Measurements from ENCODE around the gene RCHY1. TPM values are rescaled to one million over a fixed set of nuclear protein-coding genes. Genes with fewer than 3 reads are reported as not detected.

Gene RCHY1
- total RNA-seq, 1 experiment from 2014 or later, result 38.3 TPM

- ChIA-PET POLR2A (interaction anchor here (0.8 to 2.3 kb wide), 6 partner anchors 8 to 169 kb away, joined by 3 to 7 read pairs (median 4); partner anchors contain the start of genes RCHY1, THAP6 and USO1), CTCF (interaction anchor here (0.6 to 1.9 kb wide), 6 partner anchors 9 to 1324 kb away, joined by 3 to 6 read pairs (median 3); no protein-coding TSS in a partner anchor)
- H3K27me3 Mint-ChIP-seq (ENCODE audit: insufficient read depth, unreplicated experiment), result no peaks in the 10 kb centered on the region
- H3K4me1 Mint-ChIP-seq (ENCODE audit: insufficient read depth, unreplicated experiment), result peaks cover 8% of the 10 kb centered on the region
- peak within 1 kb of the TSS; percentile 58 for H3K27ac Mint-ChIP-seq (ENCODE audit: low read depth, unreplicated experiment)
- no peaks in the 10 kb centered on the region for H3K36me3 Mint-ChIP-seq (ENCODE audit: insufficient read depth, unreplicated experiment)
- H3K9me3 Mint-ChIP-seq (ENCODE audit: unreplicated experiment), result no peaks in the 10 kb centered on the region
- H3K4me3 Mint-ChIP-seq (ENCODE audit: unreplicated experiment), result peak within 1 kb of the TSS; percentile 46
- intact Hi-C loops (cut with micrococcal nuclease), result no loop called here
- no TSS peak for BruUV-seq (replicated peaks)
- peak; percentile 63 for DNase-seq (ENCODE audit: unreplicated experiment)
- TF ChIP-seq CTCF (IDR thresholded peaks at IDR 0.05; ENCODE audit: unreplicated experiment), result no peak
Measured at GRCh38 chr4:75555294-75556164, 41.3 kb upstream of the RCHY1 start, which contains the start of gene ODAPH. TSS of gene ODAPH (plus strand) at chr4:75556066. CDS start at chr4:75556083, 17 bp downstream.

GRCh38 chr4:75552452-75552851 lies 38.2 kb upstream of the RCHY1 start:
- Mint-ChIP-seq H3K4me1 (ENCODE audit: insufficient read depth, unreplicated experiment) (peaks cover 8% of the 10 kb centered on the region), H3K27ac (ENCODE audit: low read depth, unreplicated experiment) (no peak overlapping the region), H3K4me3 (ENCODE audit: unreplicated experiment) (no peak overlapping the region), H3K36me3 (ENCODE audit: insufficient read depth, unreplicated experiment) (no peaks in the 10 kb centered on the region), H3K9me3 (ENCODE audit: unreplicated experiment) (no peaks in the 10 kb centered on the region), H3K27me3 (ENCODE audit: insufficient read depth, unreplicated experiment) (no peaks in the 10 kb centered on the region)
- POLR2A ChIA-PET, result interaction anchor here (0.7 kb wide), 1 partner anchor 38 kb away, joined by 3 read pairs; the partner anchor contains the start of genes RCHY1 and THAP6
- no peak for DNase-seq (ENCODE audit: unreplicated experiment)
- intact Hi-C loops (cut with micrococcal nuclease), result no loop called here
- TF ChIP-seq CTCF (IDR thresholded peaks at IDR 0.05; ENCODE audit: unreplicated experiment), result no peak
- BruUV-seq (replicated peaks), result no TSS peak
- CTCF ChIA-PET, result no interaction called here

GRCh38 chr4:75549019-75549418 lies 34.8 kb upstream of the RCHY1 start:
- H3K27me3 Mint-ChIP-seq (ENCODE audit: insufficient read depth, unreplicated experiment), result no peaks in the 10 kb centered on the region
- no peak overlapping the region for H3K4me3 Mint-ChIP-seq (ENCODE audit: unreplicated experiment)
- no peak overlapping the region for H3K27ac Mint-ChIP-seq (ENCODE audit: low read depth, unreplicated experiment)
- BruUV-seq (replicated peaks), result no TSS peak
- H3K36me3 Mint-ChIP-seq (ENCODE audit: insufficient read depth, unreplicated experiment), result no peaks in the 10 kb centered on the region
- TF ChIP-seq CTCF (IDR thresholded peaks at IDR 0.05; ENCODE audit: unreplicated experiment), result no peak
- no peaks in the 10 kb centered on the region for H3K9me3 Mint-ChIP-seq (ENCODE audit: unreplicated experiment)
- intact Hi-C loops (cut with micrococcal nuclease), result no loop called here
- ChIA-PET CTCF (interaction anchor here (0.6 kb wide), 1 partner anchor 22 kb away, joined by 3 read pairs; no protein-coding TSS in a partner anchor), POLR2A (no interaction called here)
- no peaks in the 10 kb centered on the region for H3K4me1 Mint-ChIP-seq (ENCODE audit: insufficient read depth, unreplicated experiment)
- no peak for DNase-seq (ENCODE audit: unreplicated experiment)

GRCh38 chr4:75547647-75548387 lies 33.6 kb upstream of the RCHY1 start:
- CTCF ChIA-PET, result interaction anchor here (0.6 to 1.5 kb wide), 2 partner anchors 9 to 673 kb away, joined by 3 read pairs; no protein-coding TSS in a partner anchor
- H3K36me3 Mint-ChIP-seq (ENCODE audit: insufficient read depth, unreplicated experiment), result no peaks in the 10 kb centered on the region
- intact Hi-C loops (cut with micrococcal nuclease), result no loop called here
- H3K4me1 Mint-ChIP-seq (ENCODE audit: insufficient read depth, unreplicated experiment), result peaks cover 6% of the 10 kb centered on the region
- no peak overlapping the region for H3K4me3 Mint-ChIP-seq (ENCODE audit: unreplicated experiment)
- peak; percentile 45 for DNase-seq (ENCODE audit: unreplicated experiment)
- BruUV-seq (replicated peaks), result no TSS peak
- POLR2A ChIA-PET, result interaction anchor here (0.9 to 1.0 kb wide), 2 partner anchors 8 to 13 kb away, joined by 3 to 6 read pairs; partner anchors contain the start of gene ODAPH
- H3K27ac Mint-ChIP-seq (ENCODE audit: low read depth, unreplicated experiment), result no peak overlapping the region
- no peaks in the 10 kb centered on the region for H3K27me3 Mint-ChIP-seq (ENCODE audit: insufficient read depth, unreplicated experiment)
- no peak for TF ChIP-seq CTCF (IDR thresholded peaks at IDR 0.05; ENCODE audit: unreplicated experiment)
- H3K9me3 Mint-ChIP-seq (ENCODE audit: unreplicated experiment), result no peaks in the 10 kb centered on the region
